RWPE2 (cell line): ENCODE measurements around the gene LDOC1.

Experiments used
- ATAC-seq: fragments of 200-7000 bp; cut with Tn5 transposase; 3 replicates; pipeline ENCODE4 v1.9.1; 2021; ENCODE audit warnings: low read depth
- DNase-seq: peaks from one replicate; pipeline ENCODE4 v3.0.0-alpha.2; 2020; ENCODE audit warnings: low spot score
- H3K27ac ChIP-seq: fragments of 450-650 bp; 2 replicates; pipeline ENCODE4 v1.5.1; 2017; ENCODE audit warnings: mild to moderate bottlenecking; ENCODE audit not compliant: poor library complexity, severe bottlenecking
- H3K27me3 ChIP-seq: fragments of 250-450 bp; sonication (Bioruptor Pico); 2 replicates; pipeline ENCODE4 v1.5.1; 2021; ENCODE audit warnings: mild to moderate bottlenecking, moderate library complexity; ENCODE audit not compliant: insufficient read depth, poor library complexity, severe bottlenecking
- H3K36me3 ChIP-seq: fragments of 250-450 bp; sonication (Bioruptor Pico); 2 replicates; pipeline ENCODE4 v1.5.1; 2020; ENCODE audit warnings: low read depth, mild to moderate bottlenecking, moderate library complexity
- H3K4me1 ChIP-seq: fragments of 250-450 bp; sonication (Bioruptor Pico); 2 replicates; pipeline ENCODE4 v1.5.1; 2021; ENCODE audit warnings: mild to moderate bottlenecking, moderate library complexity; ENCODE audit not compliant: insufficient read depth, poor library complexity, severe bottlenecking
- H3K4me3 ChIP-seq: fragments of 250-450 bp; sonication (Bioruptor Pico); 2 replicates; pipeline ENCODE4 v1.5.1; 2021; ENCODE audit warnings: mild to moderate bottlenecking, moderate library complexity; ENCODE audit not compliant: severe bottlenecking
- H3K9me3 ChIP-seq: fragments of 250-450 bp; sonication (Bioruptor Pico); 2 replicates; pipeline ENCODE4 v1.5.1; 2021; ENCODE audit warnings: mild to moderate bottlenecking, moderate library complexity; ENCODE audit not compliant: severe bottlenecking
- CTCF ChIP-seq: fragments of 450-650 bp; IDR thresholded peaks from one replicate; pipeline ENCODE4 v1.5.1; 2017; ENCODE audit warnings: mild to moderate bottlenecking, moderate library complexity; ENCODE audit not compliant: poor library complexity, severe bottlenecking

The LDOC1 gene

GRCh38 chrX:141133272-141133671, 43.7 kb downstream of the LDOC1 start:
- Histone ChIP-seq H3K4me1 (no peaks in the 10 kb centered on the region), H3K27me3 (no peaks in the 10 kb centered on the region), H3K36me3 (no peaks in the 10 kb centered on the region), H3K27ac (no peak overlapping the region), H3K4me3 (no peak overlapping the region), H3K9me3 (no peaks in the 10 kb centered on the region)
- ATAC-seq = no peak; the same call in 2 of the 3 replicates
- no peak for DNase-seq
- TF ChIP-seq CTCF = no peak

GRCh38 chrX:141127146-141127545, 49.8 kb downstream of the LDOC1 start:
- Histone ChIP-seq H3K4me1 (no peaks in the 10 kb centered on the region), H3K36me3 (no peaks in the 10 kb centered on the region), H3K27me3 (no peaks in the 10 kb centered on the region), H3K27ac (no peak overlapping the region), H3K4me3 (no peak overlapping the region), H3K9me3 (no peaks in the 10 kb centered on the region)
- no peak for DNase-seq
- no peak for ATAC-seq
- TF ChIP-seq CTCF = no peak
